Measurements from ENCODE around the gene OBP2A.
"Not testable (repeated sequence)": the region's sequence is repeated elsewhere in the genome, so short reads cannot be mapped to it uniquely, and the experiment has no call there.

The OBP2A gene

GRCh38 chr9:135526089-135526729, 19.7 kb upstream of the OBP2A start:
- DNase-seq (ENCODE audit: low read depth in 2 of 3, low spot score in 2 of 3), result no peak

GRCh38 chr9:135526730-135527571, 19.0 kb upstream of the OBP2A start:
- DNase-seq (ENCODE audit: low read depth in 2 of 3, low spot score in 2 of 3), result no peak

- not testable (repeated sequence) for DNase-seq (ENCODE audit: low read depth in 2 of 3, low spot score in 2 of 3)
Measured at GRCh38 chr9:135528842-135529435, 17.0 kb upstream of the OBP2A start.

- DNase-seq (ENCODE audit: low read depth in 2 of 3, low spot score in 2 of 3), result no peak
Measured at GRCh38 chr9:135530146-135530545, 15.8 kb upstream of the OBP2A start.

- DNase-seq (ENCODE audit: low read depth in 2 of 3, low spot score in 2 of 3), result no peak
Measured at GRCh38 chr9:135531096-135531495, 14.8 kb upstream of the OBP2A start.

- DNase-seq (ENCODE audit: low read depth in 2 of 3, low spot score in 2 of 3), result no peak
Measured at GRCh38 chr9:135533113-135533512, 12.8 kb upstream of the OBP2A start.

GRCh38 chr9:135533674-135534073, 12.3 kb upstream of the OBP2A start:
- DNase-seq (ENCODE audit: low read depth in 2 of 3, low spot score in 2 of 3), result no peak

- DNase-seq (ENCODE audit: low read depth in 2 of 3, low spot score in 2 of 3), result not testable (repeated sequence)
Measured at GRCh38 chr9:135534192-135534711, 11.7 kb upstream of the OBP2A start.

- DNase-seq (ENCODE audit: low read depth in 2 of 3, low spot score in 2 of 3), result not testable (repeated sequence)
Measured at GRCh38 chr9:135534826-135535225, 11.1 kb upstream of the OBP2A start.

- DNase-seq (ENCODE audit: low read depth in 2 of 3, low spot score in 2 of 3), result not testable (repeated sequence)
Measured at GRCh38 chr9:135535631-135536030, 10.3 kb upstream of the OBP2A start.

- DNase-seq (ENCODE audit: low read depth in 2 of 3, low spot score in 2 of 3), result no peak
Measured at GRCh38 chr9:135536216-135536615, 9.7 kb upstream of the OBP2A start.

- DNase-seq (ENCODE audit: low read depth in 2 of 3, low spot score in 2 of 3), result not testable (repeated sequence)
Measured at GRCh38 chr9:135543262-135543894, 2.5 kb upstream of the OBP2A start.

- no peak for DNase-seq (ENCODE audit: low read depth in 2 of 3, low spot score in 2 of 3)
Measured at GRCh38 chr9:135544981-135545635, 818 bp upstream of the OBP2A start.

- DNase-seq (ENCODE audit: low read depth in 2 of 3, low spot score in 2 of 3), result not testable (repeated sequence)
Measured at GRCh38 chr9:135546792-135547617, 1.1 kb downstream of the OBP2A start.

- no peak for DNase-seq (ENCODE audit: low read depth in 2 of 3, low spot score in 2 of 3)
Measured at GRCh38 chr9:135547756-135548736, 2.1 kb downstream of the OBP2A start.

- DNase-seq (ENCODE audit: low read depth in 2 of 3, low spot score in 2 of 3), result not testable (repeated sequence)
Measured at GRCh38 chr9:135549478-135550343, 3.8 kb downstream of the OBP2A start.

- DNase-seq (ENCODE audit: low read depth in 2 of 3, low spot score in 2 of 3), result no peak
Measured at GRCh38 chr9:135550344-135550918, 4.5 kb downstream of the OBP2A start.
